IMR-90 (cell line): Measurements from ENCODE around the gene BPIFB1. TPM values are rescaled to one million over a fixed set of nuclear protein-coding genes. Genes with fewer than 3 reads are reported as not detected.

ENCODE experiments used
- ATAC-seq: fragments of 200-7000 bp; cut with Tn5 transposase; 2 replicates; pipeline ENCODE4 v1.9.1; 2020; ENCODE audit warnings: low read depth, mild to moderate bottlenecking, moderate library complexity
- BruUV-seq: library from RNA; stranded (reverse); fragments of 400-500 nt; replicated peaks from 2 replicates; lab custom pipeline; 2021; lab: Mats Ljungman, UMichigan
- CTCF ChIA-PET: fragments of 300-600 bp; formaldehyde crosslinking; extraction: SDS; loops from one replicate; lab custom pipeline; 2021; ENCODE audit warnings: antibody characterized with exemption; lab: Yijun Ruan, JAX
- POLR2A ChIA-PET: fragments of 300-600 bp; sonication (Branson Sonifier 250); formaldehyde crosslinking; loops from one replicate; lab custom pipeline; 2022; ENCODE audit warnings: antibody characterized with exemption; ENCODE audit not compliant: unreplicated experiment; lab: Charles Lee
- DNase-seq: peaks from one replicate; pipeline ENCODE4 v3.0.0; 2013
- H2AFZ ChIP-seq: replicated peaks from 2 replicates; pipeline ENCODE3; 2013; ENCODE audit warnings: low read length, mild to moderate bottlenecking; ENCODE audit not compliant: poor library complexity
- H2AK5ac ChIP-seq: 2 replicates; pipeline ENCODE4 v1.6.1; 2013; ENCODE audit warnings: low read depth, low read length, inconsistent platforms
- H2AK9ac ChIP-seq: replicated peaks from 2 replicates; pipeline ENCODE3; 2013; ENCODE audit warnings: mild to moderate bottlenecking, low read depth, low read length, moderate library complexity; ENCODE audit not compliant: poor library complexity
- H2BK120ac ChIP-seq: 2 replicates; pipeline ENCODE4 v1.6.1; 2013; ENCODE audit warnings: low read depth, low read length, inconsistent platforms
- H2BK15ac ChIP-seq: 3 replicates; pipeline ENCODE4 v1.6.1; 2013; ENCODE audit warnings: low read depth, low read length, inconsistent platforms
- H2BK20ac ChIP-seq: 2 replicates; pipeline ENCODE4 v1.6.1; 2013; ENCODE audit warnings: low read depth, mild to moderate bottlenecking, inconsistent platforms, low read length, moderate library complexity
- H2BK5ac ChIP-seq: 2 replicates; pipeline ENCODE4 v1.6.1; 2013; ENCODE audit warnings: mild to moderate bottlenecking, low read depth, low read length, inconsistent platforms; ENCODE audit not compliant: poor library complexity, severe bottlenecking
- H3K14ac ChIP-seq: replicated peaks from 2 replicates; pipeline ENCODE4 v1.6.1; 2013; ENCODE audit warnings: low read depth, low read length, inconsistent platforms
- H3K18ac ChIP-seq: 2 replicates; pipeline ENCODE4 v1.6.1; 2013; ENCODE audit warnings: low read depth, low read length, control low read depth
- H3K23ac ChIP-seq: 2 replicates; pipeline ENCODE4 v1.6.1; 2013; ENCODE audit warnings: low read depth, low read length, inconsistent platforms
- H3K27ac ChIP-seq: 2 replicates; pipeline ENCODE4 v1.5.1; 2013; ENCODE audit warnings: mild to moderate bottlenecking, control low read depth, low read length; ENCODE audit not compliant: insufficient read depth
- H3K27me3 ChIP-seq: 2 replicates; pipeline ENCODE4 v1.6.1; 2013; ENCODE audit warnings: low read length; ENCODE audit not compliant: control insufficient read depth, insufficient read depth
- H3K36me3 ChIP-seq: 2 replicates; pipeline ENCODE4 v1.6.1; 2013; ENCODE audit warnings: low read length, mixed read lengths; ENCODE audit not compliant: control insufficient read depth, insufficient read depth
- H3K4ac ChIP-seq: 2 replicates; pipeline ENCODE4 v1.6.1; 2013; ENCODE audit warnings: low read depth, low read length, inconsistent platforms
- H3K4me1 ChIP-seq: 2 replicates; pipeline ENCODE4 v1.6.1; 2013; ENCODE audit warnings: low read length, mixed read lengths; ENCODE audit not compliant: control insufficient read depth, insufficient read depth
- H3K4me2 ChIP-seq: 2 replicates; pipeline ENCODE4 v1.6.1; 2013; ENCODE audit warnings: low read depth, mild to moderate bottlenecking, control low read depth, low read length, moderate library complexity
- H3K4me3 ChIP-seq: 2 replicates; pipeline ENCODE4 v1.5.1; 2013; ENCODE audit warnings: low read depth, mild to moderate bottlenecking, control low read depth, low read length, moderate library complexity; ENCODE audit not compliant: insufficient read depth
- H3K56ac ChIP-seq: 2 replicates; pipeline ENCODE4 v1.6.1; 2013; ENCODE audit warnings: low read length, inconsistent platforms; ENCODE audit not compliant: insufficient read depth; ENCODE audit errors: extremely low read depth
- H3K79me1 ChIP-seq, 2 experiments: 2 replicates each; pipeline ENCODE4 v1.6.1; 2013; ENCODE audit warnings: low read length in 2 of 2, inconsistent platforms in 1 of 2, low read depth in 1 of 2
- H3K9ac ChIP-seq: 2 replicates; pipeline ENCODE4 v1.6.1; 2013; ENCODE audit warnings: low read depth, low read length, control low read depth
- H3K9me1 ChIP-seq: 2 replicates; pipeline ENCODE4 v1.6.1; 2013; ENCODE audit warnings: low read length, inconsistent platforms; ENCODE audit not compliant: insufficient read depth
- H3K9me3 ChIP-seq: 2 replicates; pipeline ENCODE4 v1.6.1; 2013; ENCODE audit warnings: low read length; ENCODE audit not compliant: control insufficient read depth, insufficient read depth
- H4K20me1 ChIP-seq: 2 replicates; pipeline ENCODE4 v1.6.1; 2013; ENCODE audit warnings: low read length, inconsistent platforms; ENCODE audit not compliant: insufficient read depth
- H4K5ac ChIP-seq: 2 replicates; pipeline ENCODE4 v1.6.1; 2013; ENCODE audit warnings: mild to moderate bottlenecking, low read depth, low read length, control low read depth
- H4K8ac ChIP-seq, 2 experiments: 2 replicates each; pipeline ENCODE4 v1.6.1; 2013; ENCODE audit warnings: low read depth in 2 of 2, low read length in 2 of 2, control low read depth in 1 of 2, inconsistent platforms in 1 of 2
- H4K91ac ChIP-seq: 2 replicates; pipeline ENCODE4 v1.6.1; 2013; ENCODE audit warnings: low read depth, low read length, inconsistent platforms; ENCODE audit not compliant: insufficient read depth
- BHLHE40 ChIP-seq: fragments of 150-350 bp; IDR thresholded peaks from 2 replicates; pipeline ENCODE4 v1.6.1; 2016; ENCODE audit warnings: mild to moderate bottlenecking, low read depth, low read length
- CEBPB ChIP-seq: IDR thresholded peaks from 2 replicates; pipeline ENCODE4 v1.6.1; 2012; ENCODE audit warnings: low read depth, low read length, improper control_type of control experiment
- CHD1 ChIP-seq: IDR thresholded peaks from 2 replicates; pipeline ENCODE4 v1.6.1; 2012; ENCODE audit warnings: low read depth, low read length, improper control_type of control experiment
- CTCF ChIP-seq: conservative IDR thresholded peaks from 2 replicates; pipeline ENCODE4 v1.5.1; 2012; ENCODE audit warnings: mild to moderate bottlenecking, low read depth, low read length, improper control_type of control experiment
- ELK1 ChIP-seq: fragments of 150-350 bp; IDR thresholded peaks from 2 replicates; pipeline ENCODE4 v1.6.1; 2016; ENCODE audit warnings: low read depth, mild to moderate bottlenecking, low read length, moderate library complexity, borderline replicate concordance
- FOS ChIP-seq: fragments of 150-350 bp; IDR thresholded peaks from 2 replicates; pipeline ENCODE4 v1.6.1; 2016; ENCODE audit warnings: low read depth, low read length
- MAFK ChIP-seq: IDR thresholded peaks from 2 replicates; pipeline ENCODE4 v1.6.1; 2012; ENCODE audit warnings: low read depth, low read length, improper control_type of control experiment
- MAZ ChIP-seq: IDR thresholded peaks from 2 replicates; pipeline ENCODE4 v1.6.1; 2012; ENCODE audit warnings: low read depth, mild to moderate bottlenecking, low read length, improper control_type of control experiment, moderate library complexity, borderline replicate concordance
- MXI1 ChIP-seq: IDR thresholded peaks from 2 replicates; pipeline ENCODE4 v1.6.1; 2012; ENCODE audit warnings: low read depth, mild to moderate bottlenecking, low read length, moderate library complexity, borderline replicate concordance
- NFE2L2 ChIP-seq: fragments of 150-350 bp; IDR thresholded peaks from 2 replicates; pipeline ENCODE4 v1.6.1; 2016; ENCODE audit warnings: low read depth, mild to moderate bottlenecking, low read length
- POLR2A ChIP-seq: IDR thresholded peaks from 2 replicates; pipeline ENCODE4 v1.6.1; 2012; ENCODE audit warnings: mild to moderate bottlenecking, low read depth, low read length
- RAD21 ChIP-seq: IDR thresholded peaks from 2 replicates; pipeline ENCODE4 v1.6.1; 2012; ENCODE audit warnings: low read length, improper control_type of control experiment
- RCOR1 ChIP-seq: IDR thresholded peaks from 2 replicates; pipeline ENCODE4 v1.6.1; 2012; ENCODE audit warnings: mild to moderate bottlenecking, low read length, improper control_type of control experiment; ENCODE audit not compliant: insufficient replicate concordance
- RFX5 ChIP-seq: IDR thresholded peaks from 2 replicates; pipeline ENCODE4 v1.8.0; 2012; ENCODE audit warnings: low read depth, mild to moderate bottlenecking, low read length, moderate library complexity
- SMC3 ChIP-seq: fragments of 150-350 bp; IDR thresholded peaks from 2 replicates; pipeline ENCODE4 v1.6.1; 2016; ENCODE audit warnings: low read depth, mild to moderate bottlenecking, antibody characterized with exemption, low read length, moderate library complexity
- USF2 ChIP-seq: fragments of 150-350 bp; IDR thresholded peaks from 2 replicates; pipeline ENCODE4 v1.6.1; 2017; ENCODE audit warnings: mild to moderate bottlenecking, antibody characterized with exemption, low read length, low read depth
- WGBS, 2 experiments: methylation state at CpG; one replicate each; pipeline versions ENCODE4 v1.1.5 to v1.1.7; 2013; ENCODE audit warnings: missing lambda C conversion rate in 2 of 2; ENCODE audit not compliant: insufficient read length in 1 of 2; ENCODE audit errors: extremely low coverage in 2 of 2; 5-methylcytosine and 5-hydroxymethylcytosine counted together
- dilution Hi-C: fragments of 300-500 bp; cut with HindIII; formaldehyde crosslinking; loops from one replicate; pipeline ENCODE4 v1.14.3; 2018; ENCODE audit warnings: low sequenced_read_pairs; ENCODE audit not compliant: unreplicated experiment
- in situ Hi-C: fragments of 300-500 bp; cut with MboI; formaldehyde crosslinking; loops from 3 replicates; pipeline ENCODE4 v1.14.3; 2019; ENCODE audit warnings: low sequenced_read_pairs, inconsistent platforms, mixed read lengths
- intact Hi-C: fragments of 100-400 bp; cut with micrococcal nuclease; formaldehyde crosslinking; loops from 2 replicates; pipeline ENCODE4 v1.10.0; 2022
- polyA plus RNA-seq, 3 experiments: library from polyadenylated mRNA; depleted of rRNA; stranded (reverse); fragments of >200 nt; gene quantifications; 2 replicates each; pipeline ENCODE4 v1.2.3, GENCODE V29; 2012; ENCODE audit warnings: low replicate concordance in 1 of 3
- total RNA-seq: library from RNA; depleted of rRNA; stranded (reverse); fragments of >200 nt; gene quantifications from 2 replicates; pipeline ENCODE4 v1.2.3, GENCODE V29; 2012

BPIFB1 gene
- total and polyA plus RNA-seq, 2 of the 4 experiments (the other 2 are of a cell fraction) = not detected

- POLR2A ChIA-PET = no interaction called here
- in situ Hi-C loops = no loop called here
Measured at GRCh38 chr20:33298391-33298790, 15.4 kb downstream of the BPIFB1 start.

More at GRCh38 chr20:33298391-33298790, 15.4 kb downstream of the BPIFB1 start:
- no peak overlapping the region for H3K23ac ChIP-seq
- H4K20me1 ChIP-seq = no peaks in the 10 kb centered on the region
- no peak overlapping the region for H3K4ac ChIP-seq
- H4K91ac ChIP-seq = no peak overlapping the region
- no peak overlapping the region for H2BK120ac ChIP-seq
- H3K9me1 ChIP-seq = no peaks in the 10 kb centered on the region
- no peak overlapping the region for H2BK5ac ChIP-seq
- dilution Hi-C loops = no loop called here
- H2BK15ac ChIP-seq = no peak overlapping the region
- no peaks in the 10 kb centered on the region for H3K79me1 ChIP-seq
- intact Hi-C loops = loop anchor here (2.0 kb wide), 2 partner anchors 396 to 508 kb away; no protein-coding TSS in a partner anchor
- no peak for TF ChIP-seq RAD21
- no peak for TF ChIP-seq FOS
- TF ChIP-seq MAZ = no peak
- no peak for TF ChIP-seq RCOR1
- no peak for TF ChIP-seq BHLHE40
- no peak for TF ChIP-seq NFE2L2
- no peak for TF ChIP-seq USF2
- no peak for TF ChIP-seq RFX5
- no peak for TF ChIP-seq CHD1
- no peak for TF ChIP-seq MAFK
- TF ChIP-seq MXI1 = no peak
- no peak for TF ChIP-seq CEBPB
- no peak for TF ChIP-seq SMC3
- no peak for TF ChIP-seq CTCF
- no peak for TF ChIP-seq POLR2A
- no peak for TF ChIP-seq ELK1
- no peak overlapping the region for H4K8ac ChIP-seq
- no peak overlapping the region for H4K5ac ChIP-seq
- WGBS, 2 experiments = no CpG with 5 or more reads among the region's 11 CpGs
- no peak overlapping the region for H2AFZ ChIP-seq
- H2BK20ac ChIP-seq = no peak overlapping the region
- CTCF ChIA-PET = interaction anchor here (1.1 kb wide), 1 partner anchor 11 kb away, joined by 3 read pairs; no protein-coding TSS in a partner anchor
- H3K4me1 ChIP-seq = no peaks in the 10 kb centered on the region
- H3K9me3 ChIP-seq = 0 out of 2 replicates have a peak, but pooled peaks cover 4% of the 10 kb centered on the region
- no peaks in the 10 kb centered on the region for H3K36me3 ChIP-seq
- no peak overlapping the region for H3K4me2 ChIP-seq
- H3K14ac ChIP-seq = no peak overlapping the region
- no peak overlapping the region for H3K18ac ChIP-seq
- H3K4me3 ChIP-seq = no peak overlapping the region
- no peak overlapping the region for H3K9ac ChIP-seq
- H2AK9ac ChIP-seq = no peak overlapping the region
- ATAC-seq (no peak), DNase-seq (no peak)
- no peak overlapping the region for H3K56ac ChIP-seq
- no peak overlapping the region for H3K27ac ChIP-seq
- no TSS peak for BruUV-seq
- no peak overlapping the region for H2AK5ac ChIP-seq
- H3K27me3 ChIP-seq = peaks cover 34% of the 10 kb centered on the region
